Calu3 (cell line): Measurements from ENCODE around the gene CCDC190. TPM values are rescaled to one million over a fixed set of nuclear protein-coding genes. Genes with fewer than 3 reads are reported as not detected.

Experiments used
- BruUV-seq: library from RNA; stranded (reverse); fragments of 400-500 nt; replicated peaks from 2 replicates; lab custom pipeline; 2021; lab: Mats Ljungman, UMichigan
- CTCF ChIA-PET: fragments of 300-600 bp; sonication (Branson Sonifier 250); formaldehyde crosslinking; loops from one replicate; lab custom pipeline; 2022; ENCODE audit warnings: antibody characterized with exemption; lab: Charles Lee
- DNase-seq: peaks from one replicate; pipeline ENCODE4 v3.0.0; 2022
- H3K27ac Mint-ChIP-seq: one replicate; pipeline ENCODE4 v1.8.0; 2022; ENCODE audit warnings: mixed read lengths; ENCODE audit not compliant: unreplicated experiment
- H3K27me3 Mint-ChIP-seq: one replicate; pipeline ENCODE4 v1.8.0; 2022; ENCODE audit warnings: mixed read lengths; ENCODE audit not compliant: unreplicated experiment
- H3K36me3 Mint-ChIP-seq: one replicate; pipeline ENCODE4 v1.8.0; 2022; ENCODE audit warnings: mild to moderate bottlenecking, moderate library complexity, mixed read lengths; ENCODE audit not compliant: insufficient read depth, unreplicated experiment
- H3K4me1 Mint-ChIP-seq: one replicate; pipeline ENCODE4 v1.8.0; 2022; ENCODE audit warnings: mild to moderate bottlenecking, low read depth, mixed read lengths; ENCODE audit not compliant: unreplicated experiment
- H3K4me3 Mint-ChIP-seq: one replicate; pipeline ENCODE4 v1.8.0; 2022; ENCODE audit warnings: mild to moderate bottlenecking, low read depth, moderate library complexity, mixed read lengths; ENCODE audit not compliant: unreplicated experiment
- H3K9me3 Mint-ChIP-seq: one replicate; pipeline ENCODE4 v1.8.0; 2022; ENCODE audit warnings: low read depth, mixed read lengths; ENCODE audit not compliant: unreplicated experiment
- CTCF ChIP-seq: fragments of 200-600 bp; IDR thresholded peaks from one replicate; pipeline ENCODE4 v1.8.0; 2022; ENCODE audit warnings: antibody characterized with exemption; ENCODE audit not compliant: unreplicated experiment
- intact Hi-C: fragments of 100-400 bp; cut with micrococcal nuclease; formaldehyde crosslinking; loops from one replicate; pipeline ENCODE4 v1.10.0; 2022; ENCODE audit not compliant: unreplicated experiment
- total RNA-seq: library from RNA; stranded (reverse); gene quantifications from 2 replicates; pipeline ENCODE4 v1.2.3, GENCODE V29; 2022

CCDC190 gene
- total RNA-seq, 1 experiment from 2014 or later: not detected

DNA sequence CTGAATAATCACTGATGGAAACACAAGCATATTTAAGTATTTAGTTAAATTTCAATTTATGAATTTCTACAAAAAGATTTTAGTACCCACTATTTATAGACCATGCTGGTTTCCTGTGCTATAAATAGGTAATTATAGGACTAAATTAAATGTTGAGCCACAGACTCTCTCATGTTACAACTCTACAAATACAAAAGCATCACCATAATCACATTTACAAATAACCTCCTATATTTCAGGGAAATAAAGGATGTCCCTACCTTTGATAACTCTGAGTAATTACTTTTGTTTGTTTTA, 32.6 kb upstream of the CCDC190 start:
- no peak for TF ChIP-seq CTCF
- no peak for DNase-seq
- Mint-ChIP-seq H3K9me3 (no peaks in the 10 kb centered on the region), H3K4me3 (no peak overlapping the region), H3K27me3 (no peaks in the 10 kb centered on the region), H3K36me3 (no peaks in the 10 kb centered on the region), H3K4me1 (peaks cover 9% of the 10 kb centered on the region), H3K27ac (no peak overlapping the region)
- no TSS peak for BruUV-seq
- intact Hi-C loops: no loop called here
- CTCF ChIA-PET: no interaction called here

- H3K9me3 Mint-ChIP-seq: no peaks in the 10 kb centered on the region
- no peak for DNase-seq
- no peak for TF ChIP-seq CTCF
- intact Hi-C loops: no loop called here
- H3K36me3 Mint-ChIP-seq: no peaks in the 10 kb centered on the region
- CTCF ChIA-PET: no interaction called here
- H3K4me3 Mint-ChIP-seq: no peak overlapping the region
- BruUV-seq: no TSS peak
- peaks cover 9% of the 10 kb centered on the region for H3K4me1 Mint-ChIP-seq
- H3K27me3 Mint-ChIP-seq: no peaks in the 10 kb centered on the region
- H3K27ac Mint-ChIP-seq: no peak overlapping the region
Measured at GRCh38 chr1:162892906-162893611, 32.1 kb upstream of the CCDC190 start.

- no peaks in the 10 kb centered on the region for H3K27me3 Mint-ChIP-seq
- intact Hi-C loops: no loop called here
- no TSS peak for BruUV-seq
- DNase-seq: no peak
- H3K9me3 Mint-ChIP-seq: no peaks in the 10 kb centered on the region
- no peaks in the 10 kb centered on the region for H3K36me3 Mint-ChIP-seq
- TF ChIP-seq CTCF: no peak
- H3K4me3 Mint-ChIP-seq: no peak overlapping the region
- CTCF ChIA-PET: no interaction called here
- peaks cover 9% of the 10 kb centered on the region for H3K4me1 Mint-ChIP-seq
- no peak overlapping the region for H3K27ac Mint-ChIP-seq
Measured at GRCh38 chr1:162889989-162890388, 29.0 kb upstream of the CCDC190 start.

DNA sequence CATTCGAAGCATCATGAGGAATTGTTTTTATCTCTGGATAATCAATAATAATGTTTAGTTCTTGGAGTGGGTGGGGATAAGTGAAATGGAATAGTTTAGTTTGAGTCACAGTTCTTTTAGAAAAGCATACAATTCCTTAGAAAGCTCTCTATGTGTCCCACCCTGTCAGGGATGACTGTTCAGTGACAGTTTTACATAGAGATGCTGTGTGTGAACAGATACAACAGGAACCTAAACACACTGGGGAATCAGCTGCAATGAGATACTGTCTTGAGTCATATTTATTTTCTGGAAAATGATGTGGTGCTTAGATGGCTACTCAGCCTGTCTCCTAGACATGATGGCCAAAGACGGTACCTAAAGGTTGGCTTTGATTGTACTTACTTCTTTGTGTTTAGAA, 25.7 kb upstream of the CCDC190 start:
- Mint-ChIP-seq H3K4me1 (no peaks in the 10 kb centered on the region), H3K27ac (no peak overlapping the region), H3K27me3 (no peaks in the 10 kb centered on the region), H3K4me3 (no peak overlapping the region), H3K36me3 (no peaks in the 10 kb centered on the region), H3K9me3 (no peaks in the 10 kb centered on the region)
- no peak for TF ChIP-seq CTCF
- BruUV-seq: no TSS peak
- DNase-seq: no peak
- intact Hi-C loops: no loop called here
- CTCF ChIA-PET: no interaction called here
